Activated naive CD4-positive, alpha-beta T cell treated with anti-CD3 and anti-CD28 coated beads, Interleukin-2, amount 10 ng/mL, durations not matched to agents 7 days and 5 days (primary cell): ENCODE data around the gene ZBTB22.

Experiments
- CTCF ChIA-PET: fragments of 350-600 bp; sonication (Branson Sonifier 250); formaldehyde crosslinking; loops from one replicate; lab custom pipeline; 2021; ENCODE audit warnings: antibody characterized with exemption; lab: Charles Lee
- DNase-seq: peaks from one replicate; pipeline ENCODE4 v3.0.0-alpha.2; 2020
- H3K27ac Mint-ChIP-seq: one replicate; pipeline ENCODE4 v1.8.0; 2021; ENCODE audit warnings: mild to moderate bottlenecking, moderate library complexity, mixed read lengths
- H3K27me3 Mint-ChIP-seq: one replicate; pipeline ENCODE4 v1.8.0; 2021; ENCODE audit warnings: mild to moderate bottlenecking, mixed read lengths
- H3K36me3 Mint-ChIP-seq: one replicate; pipeline ENCODE4 v1.8.0; 2021; ENCODE audit warnings: mixed read lengths
- H3K4me1 Mint-ChIP-seq: one replicate; pipeline ENCODE4 v1.8.0; 2021; ENCODE audit warnings: mixed read lengths
- H3K4me3 Mint-ChIP-seq: one replicate; pipeline ENCODE4 v1.8.0; 2021; ENCODE audit warnings: mild to moderate bottlenecking, moderate library complexity, mixed read lengths
- H3K9me3 Mint-ChIP-seq: one replicate; pipeline ENCODE4 v1.8.0; 2021; ENCODE audit warnings: mixed read lengths

Gene ZBTB22

GRCh38 chr6:33319939-33320314, 2.4 kb upstream of the ZBTB22 start:
- Mint-ChIP-seq H3K9me3 (no peaks in the 10 kb centered on the region), H3K27ac (peak overlapping the region; percentile 79), H3K4me1 (peaks cover 85% of the 10 kb centered on the region), H3K36me3 (peaks cover 56% of the 10 kb centered on the region), H3K4me3 (peak overlapping the region; percentile 99), H3K27me3 (peaks cover 4% of the 10 kb centered on the region)
- CTCF ChIA-PET = no interaction called here
- DNase-seq = no peak

DNA sequence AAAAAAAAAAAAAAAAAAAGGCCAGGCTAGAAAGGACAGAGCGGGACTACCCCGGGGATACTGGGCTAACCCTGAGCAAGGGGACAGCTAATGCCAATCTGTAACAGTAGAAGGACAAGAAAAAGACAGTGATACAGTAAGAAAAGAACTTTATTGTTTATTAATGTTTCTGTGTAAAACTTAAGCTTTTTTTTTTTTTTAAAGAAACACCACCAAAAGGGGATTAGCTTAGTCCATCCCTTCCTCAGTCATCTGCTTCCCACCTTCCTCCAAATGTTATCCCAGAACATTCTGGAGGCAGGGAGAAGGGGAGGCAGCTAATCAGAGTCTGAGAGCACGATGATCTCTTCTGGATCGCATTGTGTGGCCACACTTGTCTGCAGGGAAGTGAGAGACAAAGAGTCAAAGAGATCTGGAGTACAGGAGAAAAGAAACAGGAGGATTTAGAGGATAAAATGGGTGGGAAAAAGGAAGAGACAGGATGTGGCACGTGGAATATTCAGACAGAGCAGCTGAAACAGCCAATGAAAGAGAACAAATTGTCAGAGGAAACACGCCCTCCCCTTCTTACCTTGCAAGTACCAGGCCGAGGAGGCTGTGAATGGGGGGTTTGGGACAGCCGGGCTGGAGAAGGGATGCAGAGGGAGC, 1.0 kb upstream of the ZBTB22 start:
- H3K36me3 Mint-ChIP-seq = peaks cover 64% of the 10 kb centered on the region
- H3K4me3 Mint-ChIP-seq = peak overlapping the region; percentile 99
- CTCF ChIA-PET = interaction anchor here (1.5 to 2.3 kb wide), 2 partner anchors 26 to 72 kb away, joined by 3 to 18 read pairs; no protein-coding TSS in a partner anchor
- peak overlapping the region; percentile 96 for H3K27ac Mint-ChIP-seq
- DNase-seq = no peak
- peaks cover 4% of the 10 kb centered on the region for H3K27me3 Mint-ChIP-seq
- H3K4me1 Mint-ChIP-seq = peaks cover 84% of the 10 kb centered on the region
- H3K9me3 Mint-ChIP-seq = no peaks in the 10 kb centered on the region

- Mint-ChIP-seq H3K27ac (peak overlapping the region; percentile 68), H3K4me3 (peak overlapping the region; percentile 99), H3K4me1 (peaks cover 83% of the 10 kb centered on the region), H3K36me3 (peaks cover 72% of the 10 kb centered on the region), H3K9me3 (no peaks in the 10 kb centered on the region), H3K27me3 (no peaks in the 10 kb centered on the region)
- CTCF ChIA-PET = interaction anchor here (0.8 to 2.3 kb wide), 4 partner anchors 16 to 73 kb away, joined by 3 to 18 read pairs (median 5); no protein-coding TSS in a partner anchor
- DNase-seq = no peak
These were observed 200 bp downstream of the ZBTB22 start for GRCh38 chr6:33317419-33317668.

GRCh38 chr6:33316603-33317418, 733 bp downstream of the ZBTB22 start:
- Mint-ChIP-seq H3K27ac (peak overlapping the region; percentile 68), H3K4me3 (peak overlapping the region; percentile 99), H3K4me1 (peaks cover 85% of the 10 kb centered on the region), H3K9me3 (no peaks in the 10 kb centered on the region), H3K36me3 (peaks cover 72% of the 10 kb centered on the region), H3K27me3 (no peaks in the 10 kb centered on the region)
- DNase-seq = no peak
- CTCF ChIA-PET = interaction anchor here (0.8 to 2.3 kb wide), 4 partner anchors 15 to 74 kb away, joined by 3 to 18 read pairs (median 5); no protein-coding TSS in a partner anchor

GRCh38 chr6:33315793-33316602, 1.5 kb downstream of the ZBTB22 start:
- Mint-ChIP-seq H3K4me3 (peak overlapping the region; percentile 99), H3K27ac (peak overlapping the region; percentile 73), H3K27me3 (no peaks in the 10 kb centered on the region), H3K9me3 (no peaks in the 10 kb centered on the region), H3K36me3 (peaks cover 69% of the 10 kb centered on the region), H3K4me1 (peaks cover 80% of the 10 kb centered on the region)
- DNase-seq = no peak
- CTCF ChIA-PET = interaction anchor here (1.7 kb wide), 1 partner anchor 16 kb away, joined by 4 read pairs; no protein-coding TSS in a partner anchor

DNA sequence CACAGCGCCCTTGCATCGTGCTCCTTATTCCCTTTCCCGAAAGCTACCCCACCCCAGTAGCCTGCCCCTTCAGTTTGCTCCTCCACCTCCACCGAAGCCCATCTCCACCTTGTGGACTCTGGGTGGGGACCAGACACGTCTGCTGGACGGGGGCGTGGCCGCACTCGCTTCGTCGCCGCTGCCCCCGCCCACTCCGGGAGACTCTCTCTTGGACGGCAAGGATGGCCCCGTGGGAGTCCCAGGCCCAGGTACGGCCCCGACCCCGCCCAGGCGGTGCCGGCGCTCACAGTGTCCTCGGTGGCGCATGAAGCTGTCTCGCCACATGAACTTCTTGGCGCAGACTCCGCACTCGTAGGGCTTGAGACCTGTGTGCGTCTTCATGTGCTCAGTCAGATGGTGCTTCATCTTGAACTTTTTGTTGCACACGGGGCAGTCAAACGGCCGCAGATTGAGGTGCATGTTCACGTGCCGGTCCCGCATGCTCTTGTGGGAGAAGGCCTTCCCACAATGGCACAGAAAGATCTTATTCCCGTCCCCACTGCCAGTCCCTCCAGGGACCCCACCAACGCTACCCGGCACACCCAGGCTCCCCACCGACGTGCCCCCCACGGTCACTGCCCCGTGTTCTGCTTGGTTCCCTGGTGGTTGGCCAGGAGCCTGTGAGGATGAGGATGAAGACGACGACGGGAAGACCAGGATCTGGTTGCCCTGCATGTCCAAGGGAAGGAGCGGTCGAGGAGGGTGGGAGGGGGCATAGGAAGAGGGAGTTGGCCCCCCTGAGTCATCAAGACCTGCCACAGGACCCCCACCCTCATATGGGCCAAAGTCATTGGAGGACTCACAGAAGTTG, 2.4 kb downstream of the ZBTB22 start:
- CTCF ChIA-PET = no interaction called here
- Mint-ChIP-seq H3K4me1 (peaks cover 76% of the 10 kb centered on the region), H3K9me3 (no peaks in the 10 kb centered on the region), H3K36me3 (peaks cover 64% of the 10 kb centered on the region), H3K4me3 (peak overlapping the region; percentile 99), H3K27ac (peak overlapping the region; percentile 99), H3K27me3 (no peaks in the 10 kb centered on the region)
- peak; percentile 40 for DNase-seq

- DNase-seq = peak; percentile 83
- peak overlapping the region; percentile 99 for H3K27ac Mint-ChIP-seq
- CTCF ChIA-PET = no interaction called here
- peak overlapping the region; percentile 99 for H3K4me3 Mint-ChIP-seq
- H3K27me3 Mint-ChIP-seq = no peaks in the 10 kb centered on the region
- H3K36me3 Mint-ChIP-seq = peaks cover 57% of the 10 kb centered on the region
- no peaks in the 10 kb centered on the region for H3K9me3 Mint-ChIP-seq
- peaks cover 73% of the 10 kb centered on the region for H3K4me1 Mint-ChIP-seq
These were observed 3.0 kb downstream of the ZBTB22 start for GRCh38 chr6:33314515-33314942.

GRCh38 chr6:33313709-33314514, 3.6 kb downstream of the ZBTB22 start, which contains the start of gene TAPBP:
Gene TAPBP (minus strand): TSS chr6:33314078. CDS start chr6:33314041, 37 bp downstream.
- CTCF ChIA-PET = interaction anchor here (2.2 to 4.6 kb wide), 2 partner anchors 14 to 112 kb away, joined by 5 to 32 read pairs; partner anchors contain the start of gene RGL2
- Mint-ChIP-seq H3K27me3 (no peaks in the 10 kb centered on the region), H3K4me3 (peak within 1 kb of the TSS; percentile 99), H3K27ac (peak within 1 kb of the TSS; percentile 99), H3K4me1 (peaks cover 69% of the 10 kb centered on the region), H3K9me3 (no peaks in the 10 kb centered on the region), H3K36me3 (peaks cover 52% of the 10 kb centered on the region)
- peak; percentile 91 for DNase-seq

DNA sequence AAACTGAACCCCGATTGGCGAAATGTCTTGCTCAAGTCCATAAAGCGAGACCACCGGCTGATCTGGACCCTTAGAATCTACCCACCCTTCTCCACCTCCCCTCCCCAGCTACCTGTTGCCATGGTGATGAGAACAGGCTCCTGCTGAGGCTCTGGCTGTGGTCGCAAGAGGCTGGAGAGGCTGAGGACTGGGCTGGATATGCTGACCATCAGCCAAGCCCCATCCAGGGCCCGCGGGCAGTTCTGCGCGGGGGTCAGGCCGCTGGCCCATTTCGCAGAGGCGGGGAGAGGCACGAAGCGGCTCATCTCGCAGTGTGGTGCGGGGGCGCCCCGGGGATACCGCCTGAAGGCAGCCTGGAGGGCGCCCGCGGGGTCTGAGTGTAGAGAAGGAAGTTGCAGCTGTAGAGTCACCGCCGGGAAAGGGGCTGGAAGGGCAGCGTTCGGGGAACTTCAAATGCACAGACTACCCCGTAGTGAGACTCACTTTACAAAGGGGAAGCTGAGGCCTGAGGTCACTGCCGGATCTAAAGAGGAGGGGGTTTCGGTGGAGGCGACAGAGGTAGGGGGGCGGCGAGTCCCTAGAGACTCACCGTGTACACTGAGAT, 4.3 kb downstream of the ZBTB22 start:
- no peaks in the 10 kb centered on the region for H3K9me3 Mint-ChIP-seq
- peaks cover 52% of the 10 kb centered on the region for H3K36me3 Mint-ChIP-seq
- peak; percentile 60 for DNase-seq
- CTCF ChIA-PET = interaction anchor here (1.5 to 4.6 kb wide), 3 partner anchors 13 to 112 kb away, joined by 5 to 32 read pairs (median 7); partner anchors contain the start of gene RGL2
- peak overlapping the region; percentile 99 for H3K4me3 Mint-ChIP-seq
- H3K4me1 Mint-ChIP-seq = peaks cover 69% of the 10 kb centered on the region
- no peaks in the 10 kb centered on the region for H3K27me3 Mint-ChIP-seq
- H3K27ac Mint-ChIP-seq = peak overlapping the region; percentile 99

DNA sequence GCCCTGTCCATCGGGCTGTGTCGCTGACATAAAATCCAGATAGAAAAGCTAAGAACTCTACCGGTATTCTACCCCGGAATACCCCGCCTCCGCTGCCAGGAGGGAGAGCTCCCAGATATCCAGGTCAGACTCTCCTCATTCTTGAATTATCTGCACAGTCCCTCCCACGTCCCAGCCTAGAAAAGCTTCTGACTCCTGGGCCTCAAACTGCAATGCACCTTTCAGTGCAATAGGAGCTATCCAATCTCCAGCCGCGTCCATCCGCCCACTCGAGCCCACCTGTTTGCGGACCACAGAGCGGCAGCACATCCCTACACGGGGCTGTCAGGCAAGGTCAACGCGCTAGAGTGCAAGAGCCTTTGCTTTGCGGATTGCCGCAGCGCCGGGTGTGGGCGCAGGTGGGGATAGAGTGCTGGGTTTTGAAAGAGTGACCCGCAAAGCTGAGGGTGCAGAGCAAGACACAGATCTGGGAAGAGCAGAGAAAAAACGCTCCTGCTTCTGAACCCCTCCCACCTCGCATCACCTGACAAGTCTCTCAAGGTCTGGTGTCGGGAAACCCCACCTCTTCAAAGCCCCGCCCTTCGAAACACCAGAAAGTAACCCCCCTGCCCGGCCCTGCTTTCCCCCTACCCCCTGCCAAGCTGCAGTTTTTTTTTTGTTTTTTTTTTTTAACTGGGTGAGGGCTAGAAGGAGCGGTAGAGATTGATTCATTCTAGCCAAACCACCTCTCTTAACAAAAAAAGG, 5.0 kb downstream of the ZBTB22 start:
- peak; percentile 93 for DNase-seq
- peaks cover 47% of the 10 kb centered on the region for H3K36me3 Mint-ChIP-seq
- peaks cover 67% of the 10 kb centered on the region for H3K4me1 Mint-ChIP-seq
- peak overlapping the region; percentile 99 for H3K4me3 Mint-ChIP-seq
- no peaks in the 10 kb centered on the region for H3K9me3 Mint-ChIP-seq
- no peaks in the 10 kb centered on the region for H3K27me3 Mint-ChIP-seq
- CTCF ChIA-PET = interaction anchor here (0.9 to 4.6 kb wide), 5 partner anchors 12 to 113 kb away, joined by 3 to 32 read pairs (median 5); partner anchors contain the start of gene RGL2
- H3K27ac Mint-ChIP-seq = peak overlapping the region; percentile 99

GRCh38 chr6:33306356-33306755, 11.2 kb downstream of the ZBTB22 start:
- no peak for DNase-seq
- H3K27me3 Mint-ChIP-seq = no peaks in the 10 kb centered on the region
- no peaks in the 10 kb centered on the region for H3K9me3 Mint-ChIP-seq
- H3K4me1 Mint-ChIP-seq = peaks cover 36% of the 10 kb centered on the region
- H3K36me3 Mint-ChIP-seq = peaks cover 42% of the 10 kb centered on the region
- H3K4me3 Mint-ChIP-seq = no peak overlapping the region
- CTCF ChIA-PET = no interaction called here
- H3K27ac Mint-ChIP-seq = no peak overlapping the region
